Tibial artery (tissue), 4 donors: ENCODE measurements around the gene GPC6.

Source experiments
- DNase-seq, 2 donors: peaks; one replicate each; pipeline ENCODE4 v3.0.0-alpha.2; 2019
- H3K27ac ChIP-seq, 2 donors: fragments of 200-600 bp; sonication (generic) in 1 of 2; 1 replicate in 1 of 2; 2 replicates in 1 of 2; pipeline ENCODE4 v1.5.1; 2018 to 2019; ENCODE audit warnings: mild to moderate bottlenecking in 1 of 2
- H3K27me3 ChIP-seq, 2 donors: fragments of 200-600 bp; sonication (generic) in 1 of 2; one replicate each; pipeline versions ENCODE4 v1.5.1 to v1.6.0; 2016 to 2019
- H3K36me3 ChIP-seq, 3 donors: fragments of 200-600 bp; sonication (generic) in 2 of 3; one replicate each; pipeline ENCODE4 v1.5.1; 2016 to 2019; ENCODE audit warnings: mild to moderate bottlenecking in 2 of 3
- H3K4me1 ChIP-seq, 4 donors: fragments of 200-600 bp; sonication (generic) in 2 of 4; 1 replicate in 3 of 4; 2 replicates in 1 of 4; pipeline ENCODE4 v1.5.1; 2016 to 2019
- H3K4me3 ChIP-seq, 2 donors: fragments of 200-600 bp; sonication (generic) in 1 of 2; 1 replicate in 1 of 2; 2 replicates in 1 of 2; pipeline ENCODE4 v1.5.1; 2018 to 2019; ENCODE audit warnings: mild to moderate bottlenecking in 2 of 2
- H3K9me3 ChIP-seq, 3 donors: fragments of 200-600 bp; sonication (generic) in 1 of 3; one replicate each; pipeline ENCODE4 v1.5.1; 2016 to 2019
- CTCF ChIP-seq, 2 experiments: fragments of 200-600 bp in 1 of 2; fragments of 450-650 bp in 1 of 2; IDR thresholded peaks; one replicate each; pipeline ENCODE4 v1.5.1; 2017 to 2019; ENCODE audit warnings: antibody characterized with exemption in 2 of 2, mild to moderate bottlenecking in 1 of 2, moderate library complexity in 1 of 2
- intact Hi-C: fragments of 100-400 bp; cut with DNase I; formaldehyde crosslinking; loops from one replicate; pipeline ENCODE4 v1.15.0; 2023; ENCODE audit warnings: low total_unique reads

Gene GPC6

GRCh38 chr13:94181461-94182107, 955.0 kb downstream of the GPC6 start:
- TF ChIP-seq CTCF (IDR thresholded peaks at IDR 0.05), result no peak

GRCh38 chr13:94182185-94182761, 955.7 kb downstream of the GPC6 start:
- Histone ChIP-seq H3K9me3 (no peaks in the 10 kb centered on the region), H3K4me3 (no peak overlapping the region), H3K4me1 (no peaks in the 10 kb centered on the region), H3K27me3 (no peaks in the 10 kb centered on the region), H3K36me3 (no peaks in the 10 kb centered on the region), H3K27ac (no peak overlapping the region)
- TF ChIP-seq CTCF (IDR thresholded peaks at IDR 0.05), result no peak
- intact Hi-C loops, result no loop called here
- DNase-seq, result no peak

More at GRCh38 chr13:94181461-94182107, 955.0 kb downstream of the GPC6 start:
- Histone ChIP-seq H3K4me1 (no peaks in the 10 kb centered on the region), H3K4me3 (no peak overlapping the region), H3K27me3 (no peaks in the 10 kb centered on the region), H3K27ac (no peak overlapping the region), H3K36me3 (no peaks in the 10 kb centered on the region), H3K9me3 (no peaks in the 10 kb centered on the region)
- intact Hi-C loops, result no loop called here
- DNase-seq, result no peak

GRCh38 chr13:94186470-94186869, 959.9 kb downstream of the GPC6 start:
- H3K36me3 ChIP-seq, result no peaks in the 10 kb centered on the region
- H3K4me3 ChIP-seq, result no peak overlapping the region
- H3K9me3 ChIP-seq, result no peaks in the 10 kb centered on the region
- no peak overlapping the region for H3K27ac ChIP-seq
- TF ChIP-seq CTCF (IDR thresholded peaks at IDR 0.05), result no peak
- intact Hi-C loops, result no loop called here
- no peak for DNase-seq
- no peaks in the 10 kb centered on the region for H3K4me1 ChIP-seq
- no peaks in the 10 kb centered on the region for H3K27me3 ChIP-seq

DNA sequence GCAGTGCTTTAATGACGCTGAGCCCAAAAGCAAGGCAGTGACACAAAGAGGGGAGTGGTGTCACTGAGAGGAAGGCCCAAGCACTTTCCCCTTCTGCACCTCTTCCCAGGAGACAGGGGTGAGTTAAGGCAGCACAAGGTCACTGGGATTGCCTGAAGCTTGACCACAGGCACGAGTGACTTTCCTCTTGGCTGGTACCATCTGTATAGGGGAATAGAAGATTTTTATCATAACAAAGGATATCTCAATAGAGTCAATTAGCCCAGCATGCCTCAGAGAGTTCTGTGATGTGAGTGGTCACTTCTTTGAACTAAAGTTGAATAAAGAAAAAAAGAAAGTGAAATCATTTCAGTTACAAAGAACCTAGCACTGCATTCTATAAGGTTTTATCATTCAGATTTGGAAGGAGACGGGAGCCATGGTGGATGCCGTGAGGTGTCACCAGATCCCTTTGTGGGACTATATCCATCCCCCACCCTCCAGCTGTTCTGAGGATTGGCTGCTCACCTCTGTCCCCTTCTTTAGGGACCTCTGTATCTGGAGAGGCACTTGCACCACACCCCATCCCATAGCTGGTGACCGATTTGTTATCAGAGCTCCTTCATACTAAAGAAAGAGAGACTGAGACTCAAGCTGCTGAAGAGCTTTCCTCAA, 961.7 kb downstream of the GPC6 start:
- Histone ChIP-seq H3K4me3 (no peak overlapping the region), H3K27me3 (no peaks in the 10 kb centered on the region), H3K9me3 (no peaks in the 10 kb centered on the region), H3K27ac (no peak overlapping the region), H3K36me3 (no peaks in the 10 kb centered on the region), H3K4me1 (no peaks in the 10 kb centered on the region)
- TF ChIP-seq CTCF (IDR thresholded peaks at IDR 0.05), result no peak
- intact Hi-C loops, result no loop called here
- no peak for DNase-seq

DNA sequence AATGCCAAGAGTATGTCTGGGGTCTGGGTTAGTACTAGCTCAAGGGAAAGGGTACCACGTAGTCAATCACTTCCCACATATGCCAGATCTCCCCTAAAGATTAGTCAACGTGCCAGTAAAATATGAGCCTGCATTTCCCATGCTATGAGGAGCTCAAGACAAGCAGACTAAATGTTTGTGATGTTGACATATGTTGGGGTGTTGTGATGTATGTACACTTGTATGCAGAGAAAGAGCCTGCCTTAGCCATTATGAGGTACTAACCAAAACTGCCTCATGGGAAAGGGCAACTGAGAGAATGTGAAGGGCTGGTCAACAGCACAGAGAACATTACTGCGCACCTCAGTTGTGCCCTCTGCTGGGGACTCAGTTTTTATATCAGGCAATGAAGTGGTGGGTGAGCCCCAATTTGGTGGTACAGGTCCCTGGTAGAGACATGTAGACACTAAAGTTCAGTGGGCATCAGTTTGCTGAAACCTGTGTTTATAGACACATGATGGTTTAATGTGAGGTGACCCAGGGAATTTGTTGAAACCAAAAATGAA, 965.9 kb downstream of the GPC6 start:
- no peaks in the 10 kb centered on the region for H3K4me1 ChIP-seq
- no peaks in the 10 kb centered on the region for H3K27me3 ChIP-seq
- H3K9me3 ChIP-seq, result no peaks in the 10 kb centered on the region
- DNase-seq, result no peak
- no peaks in the 10 kb centered on the region for H3K36me3 ChIP-seq
- no peak for TF ChIP-seq CTCF (IDR thresholded peaks at IDR 0.05)
- intact Hi-C loops, result no loop called here
- no peak overlapping the region for H3K4me3 ChIP-seq
- H3K27ac ChIP-seq, result no peak overlapping the region
